ENCODE measurements around the gene NR1I3.

NR1I3 gene

DNA sequence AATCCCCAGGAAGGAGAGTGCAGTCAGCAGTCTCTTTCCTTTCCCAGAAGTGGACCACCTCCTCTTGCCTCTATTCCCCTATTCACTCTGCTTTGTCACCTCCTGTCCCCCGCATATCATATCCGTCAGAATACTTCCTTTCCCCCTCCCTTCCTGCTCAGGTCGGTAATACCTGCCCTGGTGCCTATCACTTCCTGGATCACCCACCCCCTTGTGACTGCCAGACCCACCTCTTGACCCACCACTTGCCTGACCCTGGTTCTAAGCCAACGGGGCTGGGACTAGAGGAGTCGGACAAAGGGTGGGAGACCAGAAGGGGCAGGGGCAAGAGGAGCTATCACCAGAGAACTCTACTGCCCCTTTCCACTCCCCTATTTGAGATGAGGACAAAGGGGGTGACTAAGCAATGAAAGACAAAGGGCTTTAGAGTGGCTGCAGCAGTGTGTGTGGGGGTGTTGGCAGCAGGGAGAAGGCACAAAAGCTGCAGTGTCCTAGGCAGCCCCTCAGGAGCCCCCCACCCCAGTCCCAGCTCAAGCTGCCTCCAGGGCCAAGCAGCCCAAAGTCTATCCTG, 37.5 kb downstream of the NR1I3 start:
- CTCF ChIA-PET, result interaction anchor here (0.6 to 1.3 kb wide), 4 partner anchors 8 to 420 kb away, joined by 3 to 10 read pairs (median 4); partner anchors contain the start of gene TOMM40L
- TF ChIP-seq ZNF558 (tag by site-specific recombination; IDR thresholded peaks at IDR 0.05) (no peak), ZBTB8A (tag by site-specific recombination; IDR thresholded peaks at IDR 0.05) (no peak), ZNF132 (tag by site-specific recombination; IDR thresholded peaks at IDR 0.05; ENCODE audit: borderline replicate concordance) (no peak), ZNF146 (tag by site-specific recombination; IDR thresholded peaks at IDR 0.05) (no peak), ZNF610 (tag by site-specific recombination; IDR thresholded peaks at IDR 0.05; ENCODE audit: borderline replicate concordance) (no peak), ZNF560 (tag by site-specific recombination; IDR thresholded peaks at IDR 0.05; ENCODE audit: borderline replicate concordance) (no peak), ZNF548 (tag by site-specific recombination; IDR thresholded peaks at IDR 0.05) (no peak), ZNF133 (tag by site-specific recombination; IDR thresholded peaks at IDR 0.05) (no peak), KLF7 (tag by site-specific recombination; IDR thresholded peaks at IDR 0.05; ENCODE audit: borderline replicate concordance) (no peak), SALL2 (tag by site-specific recombination; IDR thresholded peaks at IDR 0.05; ENCODE audit: borderline replicate concordance) (no peak), ZNF175 (tag by site-specific recombination; IDR thresholded peaks at IDR 0.05) (no peak), ZNF19 (tag by site-specific recombination; IDR thresholded peaks at IDR 0.05; ENCODE audit: low read depth) (no peak)
- TF ChIP-seq, protein P1, sequence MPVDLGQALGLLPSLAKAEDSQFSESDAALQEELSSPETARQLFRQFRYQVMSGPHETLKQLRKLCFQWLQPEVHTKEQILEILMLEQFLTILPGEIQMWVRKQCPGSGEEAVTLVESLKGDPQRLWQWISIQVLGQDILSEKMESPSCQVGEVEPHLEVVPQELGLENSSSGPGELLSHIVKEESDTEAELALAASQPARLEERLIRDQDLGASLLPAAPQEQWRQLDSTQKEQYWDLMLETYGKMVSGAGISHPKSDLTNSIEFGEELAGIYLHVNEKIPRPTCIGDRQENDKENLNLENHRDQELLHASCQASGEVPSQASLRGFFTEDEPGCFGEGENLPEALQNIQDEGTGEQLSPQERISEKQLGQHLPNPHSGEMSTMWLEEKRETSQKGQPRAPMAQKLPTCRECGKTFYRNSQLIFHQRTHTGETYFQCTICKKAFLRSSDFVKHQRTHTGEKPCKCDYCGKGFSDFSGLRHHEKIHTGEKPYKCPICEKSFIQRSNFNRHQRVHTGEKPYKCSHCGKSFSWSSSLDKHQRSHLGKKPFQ (tag by site-specific recombination; IDR thresholded peaks at IDR 0.05), result no peak
- TF ChIP-seq, protein P2, sequence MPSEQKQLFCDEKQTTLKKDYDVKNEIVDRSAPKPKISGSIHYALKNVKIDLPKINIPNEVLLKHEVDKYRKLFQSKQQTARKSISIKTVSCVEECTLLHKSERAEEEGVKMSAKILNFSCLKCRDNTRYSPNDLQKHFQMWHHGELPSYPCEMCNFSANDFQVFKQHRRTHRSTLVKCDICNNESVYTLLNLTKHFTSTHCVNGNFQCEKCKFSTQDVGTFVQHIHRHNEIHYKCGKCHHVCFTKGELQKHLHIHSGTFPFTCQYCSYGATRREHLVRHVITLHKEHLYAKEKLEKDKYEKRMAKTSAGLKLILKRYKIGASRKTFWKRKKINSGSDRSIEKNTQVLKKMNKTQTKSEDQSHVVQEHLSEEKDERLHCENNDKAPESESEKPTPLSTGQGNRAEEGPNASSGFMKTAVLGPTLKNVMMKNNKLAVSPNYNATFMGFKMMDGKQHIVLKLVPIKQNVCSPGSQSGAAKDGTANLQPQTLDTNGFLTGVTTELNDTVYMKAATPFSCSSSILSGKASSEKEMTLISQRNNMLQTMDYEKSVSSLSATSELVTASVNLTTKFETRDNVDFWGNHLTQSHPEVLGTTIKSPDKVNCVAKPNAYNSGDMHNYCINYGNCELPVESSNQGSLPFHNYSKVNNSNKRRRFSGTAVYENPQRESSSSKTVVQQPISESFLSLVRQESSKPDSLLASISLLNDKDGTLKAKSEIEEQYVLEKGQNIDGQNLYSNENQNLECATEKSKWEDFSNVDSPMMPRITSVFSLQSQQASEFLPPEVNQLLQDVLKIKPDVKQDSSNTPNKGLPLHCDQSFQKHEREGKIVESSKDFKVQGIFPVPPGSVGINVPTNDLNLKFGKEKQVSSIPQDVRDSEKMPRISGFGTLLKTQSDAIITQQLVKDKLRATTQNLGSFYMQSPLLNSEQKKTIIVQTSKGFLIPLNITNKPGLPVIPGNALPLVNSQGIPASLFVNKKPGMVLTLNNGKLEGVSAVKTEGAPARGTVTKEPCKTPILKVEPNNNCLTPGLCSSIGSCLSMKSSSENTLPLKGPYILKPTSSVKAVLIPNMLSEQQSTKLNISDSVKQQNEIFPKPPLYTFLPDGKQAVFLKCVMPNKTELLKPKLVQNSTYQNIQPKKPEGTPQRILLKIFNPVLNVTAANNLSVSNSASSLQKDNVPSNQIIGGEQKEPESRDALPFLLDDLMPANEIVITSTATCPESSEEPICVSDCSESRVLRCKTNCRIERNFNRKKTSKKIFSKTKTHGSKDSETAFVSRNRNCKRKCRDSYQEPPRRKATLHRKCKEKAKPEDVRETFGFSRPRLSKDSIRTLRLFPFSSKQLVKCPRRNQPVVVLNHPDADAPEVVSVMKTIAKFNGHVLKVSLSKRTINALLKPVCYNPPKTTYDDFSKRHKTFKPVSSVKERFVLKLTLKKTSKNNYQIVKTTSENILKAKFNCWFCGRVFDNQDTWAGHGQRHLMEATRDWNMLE (tag by site-specific recombination; conservative IDR thresholded peaks at IDR 0.05; ENCODE audit: low read depth), result no peak; the same call in 1 of the 2 replicates
- TF ChIP-seq, protein P3, sequence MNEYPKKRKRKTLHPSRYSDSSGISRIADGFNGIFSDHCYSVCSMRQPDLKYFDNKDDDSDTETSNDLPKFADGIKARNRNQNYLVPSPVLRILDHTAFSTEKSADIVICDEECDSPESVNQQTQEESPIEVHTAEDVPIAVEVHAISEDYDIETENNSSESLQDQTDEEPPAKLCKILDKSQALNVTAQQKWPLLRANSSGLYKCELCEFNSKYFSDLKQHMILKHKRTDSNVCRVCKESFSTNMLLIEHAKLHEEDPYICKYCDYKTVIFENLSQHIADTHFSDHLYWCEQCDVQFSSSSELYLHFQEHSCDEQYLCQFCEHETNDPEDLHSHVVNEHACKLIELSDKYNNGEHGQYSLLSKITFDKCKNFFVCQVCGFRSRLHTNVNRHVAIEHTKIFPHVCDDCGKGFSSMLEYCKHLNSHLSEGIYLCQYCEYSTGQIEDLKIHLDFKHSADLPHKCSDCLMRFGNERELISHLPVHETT (tag by site-specific recombination; IDR thresholded peaks at IDR 0.05), result no peak
- Histone ChIP-seq H3K9me3 (ENCODE audit: control insufficient read depth, insufficient read depth, low read depth, low read length) (no peaks in the 10 kb centered on the region), H3K36me3 (ENCODE audit: control insufficient read depth in 2 of 2, insufficient read depth in 1 of 2, low read length in 2 of 2) (peaks cover 14 to 23% of the 10 kb centered on the region in 2 experiments; a peak in 2 of 3 replicates), H3K4me1 (ENCODE audit: control insufficient read depth, insufficient read depth, low read length) (peaks cover 9% of the 10 kb centered on the region; the same call in 1 of the 2 replicates), H3K27ac (ENCODE audit: extremely low read depth, low read depth, low read length) (no peak overlapping the region), H3K4me3 (ENCODE audit: low read depth, low read length) (no peak overlapping the region)
- POLR2A ChIA-PET, result no interaction called here

DNA sequence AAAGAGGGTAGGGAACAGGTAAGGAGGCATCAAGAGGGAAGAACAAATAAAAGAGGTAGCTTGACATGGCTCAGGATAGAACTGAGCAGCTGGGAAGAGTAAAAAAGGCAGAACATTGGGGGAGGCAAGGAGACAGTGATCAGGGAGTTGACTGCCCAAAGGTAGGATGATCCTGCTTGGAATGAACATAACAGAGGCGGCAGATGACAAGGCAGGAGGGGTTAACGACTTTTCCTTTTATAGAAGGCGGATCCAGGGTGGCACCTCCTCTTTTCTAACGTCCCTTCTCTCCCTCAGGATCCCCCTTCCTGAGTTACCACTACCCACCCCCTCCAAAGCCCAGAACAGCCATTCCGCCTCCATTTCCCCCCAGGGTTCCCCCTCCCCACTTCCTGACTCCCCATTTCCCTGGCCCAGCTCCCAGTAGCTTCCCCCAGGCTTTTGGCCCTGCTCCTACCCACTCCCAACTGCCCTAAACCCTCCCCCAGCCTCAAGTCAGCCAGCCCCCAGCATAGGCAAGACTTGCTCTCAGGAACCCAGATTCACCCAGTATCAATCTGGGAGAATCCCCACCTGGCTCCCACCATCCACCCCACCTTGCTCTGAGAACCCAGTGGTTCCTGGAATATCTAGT, 38.4 kb downstream of the NR1I3 start:
- H3K4me3 ChIP-seq (ENCODE audit: low read depth, low read length), result no peak overlapping the region
- no peak overlapping the region for H3K27ac ChIP-seq (ENCODE audit: extremely low read depth, low read depth, low read length)
- ChIA-PET POLR2A (interaction anchor here (1.2 to 1.9 kb wide), 2 partner anchors 9 to 26 kb away, joined by 4 to 7 read pairs; partner anchors contain the start of gene TOMM40L), CTCF (interaction anchor here (0.6 to 1.9 kb wide), 5 partner anchors 27 to 202 kb away, joined by 3 to 14 read pairs (median 3); no protein-coding TSS in a partner anchor)
- peaks cover 9% of the 10 kb centered on the region; the same call in 1 of the 2 replicates for H3K4me1 ChIP-seq (ENCODE audit: control insufficient read depth, insufficient read depth, low read length)
- peaks cover 10 to 14% of the 10 kb centered on the region in 2 experiments; a peak in 2 of 3 replicates for H3K36me3 ChIP-seq (ENCODE audit: control insufficient read depth in 2 of 2, insufficient read depth in 1 of 2, low read length in 2 of 2)
- no peaks in the 10 kb centered on the region for H3K9me3 ChIP-seq (ENCODE audit: control insufficient read depth, insufficient read depth, low read depth, low read length)
- peak; percentile 58 for TF ChIP-seq ZFHX2 (tag by site-specific recombination; conservative IDR thresholded peaks at IDR 0.05)
- TF ChIP-seq, protein P4, sequence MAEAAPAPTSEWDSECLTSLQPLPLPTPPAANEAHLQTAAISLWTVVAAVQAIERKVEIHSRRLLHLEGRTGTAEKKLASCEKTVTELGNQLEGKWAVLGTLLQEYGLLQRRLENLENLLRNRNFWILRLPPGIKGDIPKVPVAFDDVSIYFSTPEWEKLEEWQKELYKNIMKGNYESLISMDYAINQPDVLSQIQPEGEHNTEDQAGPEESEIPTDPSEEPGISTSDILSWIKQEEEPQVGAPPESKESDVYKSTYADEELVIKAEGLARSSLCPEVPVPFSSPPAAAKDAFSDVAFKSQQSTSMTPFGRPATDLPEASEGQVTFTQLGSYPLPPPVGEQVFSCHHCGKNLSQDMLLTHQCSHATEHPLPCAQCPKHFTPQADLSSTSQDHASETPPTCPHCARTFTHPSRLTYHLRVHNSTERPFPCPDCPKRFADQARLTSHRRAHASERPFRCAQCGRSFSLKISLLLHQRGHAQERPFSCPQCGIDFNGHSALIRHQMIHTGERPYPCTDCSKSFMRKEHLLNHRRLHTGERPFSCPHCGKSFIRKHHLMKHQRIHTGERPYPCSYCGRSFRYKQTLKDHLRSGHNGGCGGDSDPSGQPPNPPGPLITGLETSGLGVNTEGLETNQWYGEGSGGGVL (tag by site-specific recombination; IDR thresholded peaks at IDR 0.05), result peak; percentile 63
- no peak for TF ChIP-seq ZNF555 (tag by site-specific recombination; conservative IDR thresholded peaks at IDR 0.05)
- TF ChIP-seq, protein P5, sequence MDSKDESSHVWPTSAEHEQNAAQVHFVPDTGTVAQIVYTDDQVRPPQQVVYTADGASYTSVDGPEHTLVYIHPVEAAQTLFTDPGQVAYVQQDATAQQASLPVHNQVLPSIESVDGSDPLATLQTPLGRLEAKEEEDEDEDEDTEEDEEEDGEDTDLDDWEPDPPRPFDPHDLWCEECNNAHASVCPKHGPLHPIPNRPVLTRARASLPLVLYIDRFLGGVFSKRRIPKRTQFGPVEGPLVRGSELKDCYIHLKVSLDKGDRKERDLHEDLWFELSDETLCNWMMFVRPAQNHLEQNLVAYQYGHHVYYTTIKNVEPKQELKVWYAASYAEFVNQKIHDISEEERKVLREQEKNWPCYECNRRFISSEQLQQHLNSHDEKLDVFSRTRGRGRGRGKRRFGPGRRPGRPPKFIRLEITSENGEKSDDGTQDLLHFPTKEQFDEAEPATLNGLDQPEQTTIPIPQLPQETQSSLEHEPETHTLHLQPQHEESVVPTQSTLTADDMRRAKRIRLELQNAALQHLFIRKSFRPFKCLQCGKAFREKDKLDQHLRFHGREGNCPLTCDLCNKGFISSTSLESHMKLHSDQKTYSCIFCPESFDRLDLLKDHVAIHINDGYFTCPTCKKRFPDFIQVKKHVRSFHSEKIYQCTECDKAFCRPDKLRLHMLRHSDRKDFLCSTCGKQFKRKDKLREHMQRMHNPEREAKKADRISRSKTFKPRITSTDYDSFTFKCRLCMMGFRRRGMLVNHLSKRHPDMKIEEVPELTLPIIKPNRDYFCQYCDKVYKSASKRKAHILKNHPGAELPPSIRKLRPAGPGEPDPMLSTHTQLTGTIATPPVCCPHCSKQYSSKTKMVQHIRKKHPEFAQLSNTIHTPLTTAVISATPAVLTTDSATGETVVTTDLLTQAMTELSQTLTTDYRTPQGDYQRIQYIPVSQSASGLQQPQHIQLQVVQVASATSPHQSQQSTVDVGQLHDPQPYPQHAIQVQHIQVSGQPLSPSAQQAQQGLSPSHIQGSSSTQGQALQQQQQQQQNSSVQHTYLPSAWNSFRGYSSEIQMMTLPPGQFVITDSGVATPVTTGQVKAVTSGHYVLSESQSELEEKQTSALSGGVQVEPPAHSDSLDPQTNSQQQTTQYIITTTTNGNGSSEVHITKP (tag by site-specific recombination; IDR thresholded peaks at IDR 0.05), result peak; percentile 72

Data from HEK293 (cell line).